Sciatic nerve (tissue), 2 donors: ENCODE measurements around the gene TMEM203. TPM values are rescaled to one million over a fixed set of nuclear protein-coding genes. Genes with fewer than 3 reads are reported as not detected.
A peak's percentile ranks its signal among the peaks of the same experiment; 100 is the strongest.

Source experiments
- ATAC-seq: fragments of 200-7000 bp; cut with Tn5 transposase; one replicate; pipeline ENCODE4 v1.9.1; 2020; ENCODE audit warnings: mild to moderate bottlenecking, moderate library complexity
- DNase-seq: peaks from one replicate; pipeline ENCODE4 v3.0.0-alpha.2; 2020; ENCODE audit warnings: low spot score
- intact Hi-C: fragments of 100-400 bp; cut with DNase I; formaldehyde crosslinking; loops from one replicate; pipeline ENCODE4 v1.14.2; 2022
- total RNA-seq: library from RNA; stranded (reverse); fragmentation: NEBNext Ultra II Directional; extraction: Animal tissue kit (Norgen Biotek cat#: 25700); gene quantifications from one replicate; pipeline ENCODE4 v1.2.1, GENCODE V29; 2021
- donor health status: DM: no; HTN: no; CAD: no.
- donor health status: DM: no; HTN: no; CAD: no.

The TMEM203 gene
- total RNA-seq, 1 donor from 2014 or later, result 25.6 TPM

GRCh38 chr9:137188490-137189296 is 16.8 kb downstream of the TMEM203 start, which contains the start of the genes ANAPC2 and SSNA1:
ANAPC2 (minus strand) TSS chr9:137188560; CDS start chr9:137188532, 28 bp downstream.
SSNA1 (plus strand) TSS chr9:137188676; CDS start chr9:137188727, 51 bp downstream.
- DNase-seq, result peak; percentile 96
- ATAC-seq, result peak; percentile 94
- intact Hi-C loops, result loop anchor here (10.0 kb wide), 1 partner anchor 46 kb away; the partner anchor contains the start of gene SLC34A3

DNA sequence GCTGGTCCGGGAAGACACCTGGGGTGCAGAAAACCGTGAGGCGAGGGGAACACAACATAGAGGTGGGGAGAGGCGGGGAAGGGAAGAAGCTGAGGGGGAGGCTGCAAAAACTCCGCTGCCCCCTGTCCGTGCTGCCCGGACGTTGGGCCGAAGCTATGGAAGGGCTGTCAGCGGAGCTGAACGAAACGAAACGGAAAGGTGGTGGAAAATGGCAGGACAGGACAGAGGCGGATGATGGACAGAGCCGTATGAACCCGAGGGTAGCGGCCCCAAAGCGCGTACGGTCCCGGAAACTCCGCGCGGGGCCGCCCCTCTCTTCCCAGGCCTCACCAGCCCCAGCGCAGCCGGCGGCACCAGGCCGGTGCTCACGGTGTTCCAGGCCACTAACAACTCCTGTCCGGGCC is 17.4 kb downstream of the TMEM203 start:
- intact Hi-C loops, result loop anchor here (10.0 kb wide), 1 partner anchor 47 kb away; the partner anchor contains the start of gene SLC34A3
- ATAC-seq, result no peak
- DNase-seq, result no peak

GRCh38 chr9:137187386-137187785 is 18.1 kb downstream of the TMEM203 start:
- no peak for ATAC-seq
- DNase-seq, result no peak
- intact Hi-C loops, result loop anchor here (10.0 kb wide), 1 partner anchor 47 kb away; the partner anchor contains the start of gene SLC34A3

GRCh38 chr9:137186385-137186784 is 19.1 kb downstream of the TMEM203 start:
- DNase-seq (no peak), ATAC-seq (no peak)
- intact Hi-C loops, result loop anchor here (10.0 kb wide), 1 partner anchor 48 kb away; the partner anchor contains the start of gene SLC34A3

- no peak for DNase-seq
- intact Hi-C loops, result loop anchor here (10.0 kb wide), 1 partner anchor 49 kb away; the partner anchor contains the start of gene SLC34A3
- ATAC-seq, result no peak
Observed at GRCh38 chr9:137185921-137186320, 19.5 kb downstream of the TMEM203 start.

DNA sequence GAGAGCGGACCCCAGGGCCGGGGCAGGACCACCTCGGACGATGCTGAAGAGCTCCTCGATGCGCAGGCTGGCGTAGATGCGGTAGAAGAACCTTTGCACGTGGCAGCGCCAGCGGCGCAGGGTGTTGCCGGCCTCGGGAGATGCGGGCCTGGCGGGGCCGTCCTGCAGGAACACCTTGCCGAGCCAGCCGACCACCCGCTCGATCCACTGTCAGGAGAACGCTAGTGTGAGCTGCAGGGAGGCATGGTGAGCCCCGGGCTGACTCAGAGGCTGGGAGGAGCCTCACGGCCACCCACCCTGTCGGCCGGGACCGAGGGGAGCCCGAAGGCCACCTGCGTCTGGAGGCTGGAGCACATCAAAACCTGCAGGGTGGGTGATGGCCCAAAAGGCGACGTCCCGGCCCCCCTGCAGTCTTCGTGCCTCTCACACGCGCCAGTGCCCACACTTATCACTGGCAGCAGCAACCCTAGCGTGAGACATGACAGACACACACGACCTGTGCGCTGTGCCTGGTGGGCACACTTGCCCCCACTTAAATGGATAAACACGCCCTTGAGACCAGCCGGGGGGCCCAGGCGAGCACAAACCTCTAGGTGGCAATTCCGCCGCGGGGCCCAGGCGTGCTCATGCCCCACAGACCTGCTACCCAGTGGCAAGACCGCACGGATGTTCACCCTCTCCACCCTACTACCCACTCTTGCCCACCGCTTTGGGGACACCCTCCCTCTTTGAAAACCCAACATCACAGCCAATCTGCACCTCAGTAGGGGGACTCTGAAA is 20.4 kb downstream of the TMEM203 start:
- ATAC-seq, result no peak
- intact Hi-C loops, result loop anchor here (10.0 kb wide), 1 partner anchor 50 kb away; the partner anchor contains the start of gene SLC34A3
- no peak for DNase-seq

DNA sequence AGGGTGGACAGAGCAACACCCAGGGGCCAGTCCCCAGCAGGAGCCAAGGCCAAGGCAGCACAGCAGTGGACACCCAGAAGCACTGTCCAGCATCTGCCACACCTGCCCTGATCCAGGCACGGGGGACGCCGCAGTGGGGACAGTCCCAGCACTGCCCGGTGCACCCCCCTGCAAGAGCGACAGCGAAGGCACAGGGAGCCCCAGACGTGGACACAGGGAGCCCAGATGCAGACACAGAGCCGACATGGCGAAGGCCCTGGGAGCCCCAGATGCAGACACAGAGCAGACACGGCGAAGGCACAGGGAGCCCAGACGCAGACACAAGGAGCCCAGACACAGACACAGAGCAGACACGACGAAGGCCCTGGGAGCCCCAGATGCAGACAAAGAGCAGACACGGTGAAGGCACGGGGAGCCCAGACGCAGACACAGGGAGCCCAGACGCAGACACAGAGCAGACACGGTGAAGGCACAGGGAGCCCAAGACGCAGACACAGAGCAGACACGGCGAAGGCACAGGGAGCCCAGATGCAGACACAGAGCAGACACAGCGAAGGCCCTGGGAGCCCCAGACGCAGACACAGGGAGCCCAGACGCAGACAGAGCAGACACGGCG is 21.4 kb downstream of the TMEM203 start:
- DNase-seq (no peak), ATAC-seq (no peak)
- intact Hi-C loops, result loop anchor here (10.0 kb wide), 1 partner anchor 51 kb away; the partner anchor contains the start of gene SLC34A3

DNA sequence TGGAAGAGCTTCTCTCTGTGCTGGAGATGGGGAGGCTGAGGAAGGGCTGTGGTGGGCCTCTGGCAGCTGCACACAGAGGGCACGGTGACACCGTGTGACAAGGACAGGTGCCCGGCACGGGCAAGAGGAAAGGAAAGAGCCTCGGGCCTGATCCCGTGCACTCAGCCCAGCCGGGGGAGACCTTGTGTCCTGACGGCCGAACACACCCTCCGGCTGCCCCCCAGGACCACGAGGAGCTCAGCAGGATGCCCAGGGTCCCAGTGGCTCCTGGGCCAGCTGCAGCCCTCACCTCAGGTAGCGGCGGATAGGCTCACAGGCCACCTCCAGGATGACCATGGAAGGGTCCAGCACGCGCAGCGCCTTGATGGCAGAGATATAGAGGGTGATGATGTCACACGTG is 22.6 kb downstream of the TMEM203 start:
- ATAC-seq (no peak), DNase-seq (no peak)
- intact Hi-C loops, result loop anchor here (10.0 kb wide), 1 partner anchor 52 kb away; the partner anchor contains the start of gene SLC34A3

GRCh38 chr9:137181680-137182079 is 23.8 kb downstream of the TMEM203 start:
- ATAC-seq (no peak), DNase-seq (no peak)
- intact Hi-C loops, result loop anchor here (10.0 kb wide), 1 partner anchor 53 kb away; the partner anchor contains the start of gene SLC34A3

- intact Hi-C loops, result loop anchor here (10.0 kb wide), 1 partner anchor 54 kb away; the partner anchor contains the start of gene SLC34A3
- ATAC-seq (no peak), DNase-seq (no peak)
Observed at GRCh38 chr9:137180491-137180890, 25.0 kb downstream of the TMEM203 start.

- intact Hi-C loops, result loop anchor here (10.0 kb wide), 1 partner anchor 55 kb away; the partner anchor contains the start of gene SLC34A3
- DNase-seq (no peak), ATAC-seq (no peak)
Observed at GRCh38 chr9:137179761-137180160, 25.7 kb downstream of the TMEM203 start.

GRCh38 chr9:137178939-137179630 is 26.4 kb downstream of the TMEM203 start:
- DNase-seq (no peak), ATAC-seq (no peak)
- intact Hi-C loops, result no loop called here

DNA sequence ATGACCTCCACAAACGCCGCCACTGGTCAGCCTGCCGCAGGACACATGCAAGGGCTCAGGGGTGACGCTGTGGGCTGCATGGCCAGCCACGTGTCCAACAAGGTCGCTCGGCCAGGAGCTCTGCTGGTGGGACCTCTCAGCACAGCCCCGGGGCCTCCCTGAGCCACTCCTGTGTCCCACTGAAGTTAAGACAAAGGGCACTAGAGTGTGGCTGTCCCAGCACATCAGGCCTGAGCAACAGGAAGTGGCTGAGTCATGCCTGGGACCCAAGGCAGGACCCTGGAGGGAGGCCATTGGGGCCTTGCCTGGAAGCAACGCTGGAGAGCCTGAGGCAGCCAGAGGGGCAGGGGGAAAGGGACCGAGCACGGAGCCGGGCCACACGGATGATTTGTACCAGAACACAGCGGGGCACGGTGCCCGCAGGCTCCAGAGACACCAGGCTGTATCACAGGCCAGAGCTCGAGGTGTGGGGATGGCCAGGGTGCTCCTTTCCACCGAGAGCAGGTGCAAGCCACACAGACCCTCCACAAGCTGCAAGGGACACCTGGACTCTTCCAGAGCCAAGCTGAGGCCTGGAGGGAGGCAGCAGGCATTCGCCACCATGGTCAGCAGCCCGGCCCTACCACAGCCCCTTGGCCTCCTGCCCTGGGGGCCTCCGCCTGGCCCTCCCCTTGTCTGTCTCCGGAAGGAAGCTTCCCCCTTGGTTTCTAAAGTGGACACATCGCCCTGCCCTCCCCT is 27.1 kb downstream of the TMEM203 start:
- no peak for ATAC-seq
- intact Hi-C loops, result no loop called here
- DNase-seq, result no peak

- DNase-seq (no peak), ATAC-seq (no peak)
- intact Hi-C loops, result no loop called here
Observed at GRCh38 chr9:137176302-137177182, 28.9 kb downstream of the TMEM203 start.

DNA sequence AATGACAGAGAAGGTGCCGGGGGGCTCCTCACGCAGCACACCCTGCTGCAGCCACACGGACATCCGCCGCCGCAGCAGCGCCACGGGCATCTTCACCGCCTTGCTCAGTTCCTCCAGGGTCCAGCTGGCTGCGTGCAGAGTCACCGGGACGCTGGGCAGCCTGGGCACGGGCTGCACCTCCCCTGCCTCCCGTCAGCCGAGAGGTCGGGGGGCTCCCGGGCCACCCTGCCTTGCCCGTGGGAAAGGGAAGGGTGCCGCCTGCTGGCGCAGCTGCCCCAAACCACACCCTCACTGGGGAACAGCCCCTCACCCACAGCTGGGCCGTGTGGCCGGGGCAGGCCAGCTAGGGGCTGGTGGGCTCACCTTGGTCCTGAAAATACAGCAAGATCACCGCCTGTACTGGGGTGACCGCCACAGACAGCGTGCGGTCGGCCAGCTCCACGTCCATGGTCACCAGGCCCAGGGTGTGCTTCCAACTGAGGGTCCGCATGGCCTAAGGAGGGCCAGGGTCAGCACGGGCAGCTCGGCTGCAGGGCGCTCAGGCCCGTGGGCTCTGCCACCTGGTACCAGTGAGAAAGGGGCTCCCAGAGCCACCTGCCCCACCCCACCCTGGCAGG is 30.0 kb downstream of the TMEM203 start:
- ATAC-seq, result no peak
- no peak for DNase-seq
- intact Hi-C loops, result no loop called here

- intact Hi-C loops, result no loop called here
- ATAC-seq (no peak), DNase-seq (no peak)
Observed at GRCh38 chr9:137174722-137175293, 30.6 kb downstream of the TMEM203 start.
